Peyer's patch (tissue), 4 donors: ENCODE data around the gene PIGN. TPM values are rescaled to one million over a fixed set of nuclear protein-coding genes. Genes with fewer than 3 reads are reported as not detected.
A peak's percentile ranks its signal among the peaks of the same experiment; 100 is the strongest.

Experiments
- DNase-seq, 3 donors: peaks; one replicate each; pipeline ENCODE4 v3.0.0-alpha.2; 2017 to 2019
- H3K27ac ChIP-seq, 4 donors: fragments of 200-600 bp; sonication (generic); one replicate each; pipeline ENCODE4 v1.5.1; 2016 to 2019
- H3K27me3 ChIP-seq, 2 donors: fragments of 200-600 bp; sonication (generic); one replicate each; pipeline ENCODE4 v1.5.1; 2019
- H3K36me3 ChIP-seq, 3 donors: fragments of 200-600 bp; sonication (generic); one replicate each; pipeline ENCODE4 v1.5.1; 2016 to 2019
- H3K4me1 ChIP-seq, 4 donors: fragments of 200-600 bp; sonication (generic); one replicate each; pipeline ENCODE4 v1.5.1; 2016 to 2019
- H3K4me3 ChIP-seq, 4 donors: fragments of 200-600 bp; sonication (generic); 1 replicate in 3 of 4; 2 replicates in 1 of 4; pipeline ENCODE4 v1.5.1; 2016 to 2019; ENCODE audit warnings: mild to moderate bottlenecking in 1 of 4
- H3K9me3 ChIP-seq, 4 donors: fragments of 200-600 bp; sonication (generic); one replicate each; pipeline ENCODE4 v1.5.1; 2016 to 2019; ENCODE audit warnings: mild to moderate bottlenecking in 1 of 4
- CTCF ChIP-seq, 6 experiments: fragments of 450-650 bp in 4 of 6; fragments of 200-600 bp in 2 of 6; sonication (generic) in 1 of 6; IDR thresholded peaks; one replicate each; pipeline ENCODE4 v1.5.1; 2017 to 2019; ENCODE audit warnings: antibody characterized with exemption in 6 of 6, mild to moderate bottlenecking in 3 of 6, moderate library complexity in 1 of 6
- POLR2A ChIP-seq, 2 donors: fragments of 450-650 bp; IDR thresholded peaks; one replicate each; pipeline ENCODE4 v1.5.1; 2017; ENCODE audit warnings: antibody characterized with exemption in 2 of 2, mild to moderate bottlenecking in 2 of 2, moderate library complexity in 2 of 2
- total RNA-seq, 4 donors: library from RNA; depleted of rRNA; stranded (reverse); fragments of >200 nt; gene quantifications; one replicate each; pipeline ENCODE4 v1.1.0, GENCODE V29; 2016

Gene PIGN
- total RNA-seq, 4 donors from 2014 or later: 35.4 to 49.2 (median 42.3) TPM

DNA sequence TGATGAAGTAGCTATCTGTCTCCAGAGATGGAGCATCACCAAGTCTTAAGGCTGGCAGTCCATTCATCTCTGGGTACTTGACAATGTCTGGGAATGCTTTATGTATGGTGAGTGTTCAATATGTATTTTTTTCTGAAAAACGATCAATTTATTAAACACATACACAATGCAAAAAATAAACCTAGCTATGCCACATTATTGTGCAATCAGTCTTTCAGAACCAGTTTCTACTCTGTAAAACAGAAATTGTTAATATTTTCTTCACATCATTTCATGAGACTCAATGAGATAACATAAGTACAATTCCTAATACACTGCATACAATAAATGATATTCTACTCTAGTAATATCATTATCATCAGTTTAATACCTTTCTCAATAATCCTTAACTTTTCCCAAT is 122.5 kb downstream of the PIGN start:
- Histone ChIP-seq H3K4me3 (no peak overlapping the region), H3K27ac (no peak overlapping the region), H3K9me3 (no peaks in the 10 kb centered on the region), H3K27me3 (no peaks in the 10 kb centered on the region), H3K4me1 (no peaks in the 10 kb centered on the region), H3K36me3 (no peaks in the 10 kb centered on the region)
- TF ChIP-seq POLR2A (IDR thresholded peaks at IDR 0.05) (no peak), CTCF (IDR thresholded peaks at IDR 0.05) (no peak)
- DNase-seq: no peak

GRCh38 chr18:62061821-62062478 is 124.9 kb downstream of the PIGN start:
- no peak for TF ChIP-seq POLR2A (IDR thresholded peaks at IDR 0.05)
- TF ChIP-seq CTCF (IDR thresholded peaks at IDR 0.05): no peak
- Histone ChIP-seq H3K36me3 (no peaks in the 10 kb centered on the region), H3K4me3 (no peak overlapping the region), H3K4me1 (no peaks in the 10 kb centered on the region), H3K27me3 (no peaks in the 10 kb centered on the region), H3K27ac (no peak overlapping the region), H3K9me3 (no peaks in the 10 kb centered on the region)
- DNase-seq: no peak

DNA sequence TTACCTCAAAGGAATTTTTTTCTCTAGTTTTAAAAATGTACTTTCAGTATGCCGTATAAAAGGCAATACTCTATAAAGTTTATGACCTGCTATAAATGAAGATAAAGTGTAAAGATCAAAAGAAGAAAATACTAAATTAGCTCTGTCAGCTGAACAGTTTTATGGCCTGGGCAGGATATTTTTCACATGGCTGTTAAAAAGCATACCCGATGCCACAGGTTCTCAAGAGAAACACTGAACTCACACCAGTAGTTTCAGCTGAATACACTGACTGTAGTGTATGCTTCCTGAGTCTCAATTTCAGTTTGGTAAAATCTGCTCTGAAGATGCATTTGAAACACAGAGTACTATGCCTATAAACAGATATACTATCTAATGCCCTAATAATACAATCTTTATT is 126.0 kb downstream of the PIGN start:
- Histone ChIP-seq H3K4me1 (no peaks in the 10 kb centered on the region), H3K36me3 (no peaks in the 10 kb centered on the region), H3K27me3 (no peaks in the 10 kb centered on the region), H3K9me3 (no peaks in the 10 kb centered on the region), H3K27ac (peak overlapping the region in 1 of 4 donors; percentile 55), H3K4me3 (no peak overlapping the region)
- no peak for DNase-seq
- no peak for TF ChIP-seq POLR2A (IDR thresholded peaks at IDR 0.05)
- TF ChIP-seq CTCF (IDR thresholded peaks at IDR 0.05): no peak

DNA sequence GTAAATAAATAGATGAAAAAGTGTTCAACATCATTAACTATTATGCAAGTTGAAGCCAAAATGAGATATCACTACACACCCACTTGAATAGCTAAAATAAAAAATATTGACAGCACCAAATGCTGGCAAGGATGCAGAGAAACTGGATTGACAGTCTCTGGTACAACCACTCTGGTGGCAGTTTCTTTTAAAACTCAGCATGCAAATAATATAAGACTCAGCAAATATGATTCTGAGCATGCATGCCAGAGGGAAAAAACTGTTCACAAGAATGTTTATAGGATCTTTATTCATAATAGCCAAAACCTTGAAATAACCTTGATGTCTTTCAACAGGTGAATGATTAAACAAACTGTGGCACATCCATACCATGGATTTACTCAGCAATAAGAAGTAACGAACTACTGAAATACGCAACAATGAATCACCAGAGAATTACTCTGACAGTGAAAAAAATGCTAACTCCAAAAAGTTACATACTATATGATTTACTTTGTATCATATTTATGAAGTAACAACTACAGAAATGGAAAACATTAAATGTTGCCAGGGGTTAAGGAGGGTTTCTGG is 131.8 kb downstream of the PIGN start:
- Histone ChIP-seq H3K27ac (no peak overlapping the region), H3K9me3 (no peaks in the 10 kb centered on the region), H3K27me3 (no peaks in the 10 kb centered on the region), H3K36me3 (no peaks in the 10 kb centered on the region), H3K4me1 (no peaks in the 10 kb centered on the region), H3K4me3 (no peak overlapping the region)
- TF ChIP-seq CTCF (IDR thresholded peaks at IDR 0.05) (no peak), POLR2A (IDR thresholded peaks at IDR 0.05) (no peak)
- DNase-seq: no peak

DNA sequence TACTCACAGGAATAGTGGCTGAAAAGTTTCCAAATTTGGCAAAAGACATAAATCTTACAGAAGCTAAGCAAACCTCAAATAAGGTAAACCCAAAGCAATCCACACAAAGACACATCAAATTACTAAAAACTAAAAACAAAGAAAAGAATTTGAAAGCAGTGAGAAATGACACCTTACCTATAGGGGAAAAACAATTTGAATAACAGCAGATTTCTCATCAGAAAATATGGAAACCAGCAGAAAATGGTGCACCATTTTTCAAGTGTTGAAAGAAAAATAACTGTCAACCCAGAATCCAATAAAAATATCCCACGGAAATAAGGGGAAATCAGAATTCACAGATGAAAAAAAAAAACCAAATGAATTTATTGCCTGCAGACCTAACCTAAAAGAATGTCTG is 138.6 kb downstream of the PIGN start:
- no peaks in the 10 kb centered on the region for H3K27me3 ChIP-seq
- no peak for DNase-seq
- no peaks in the 10 kb centered on the region for H3K9me3 ChIP-seq
- no peaks in the 10 kb centered on the region for H3K4me1 ChIP-seq
- TF ChIP-seq CTCF (IDR thresholded peaks at IDR 0.05): no peak
- H3K36me3 ChIP-seq: no peaks in the 10 kb centered on the region
- H3K4me3 ChIP-seq: no peak overlapping the region
- no peak overlapping the region for H3K27ac ChIP-seq
